SK-N-MC (cell line): ENCODE data around the gene ATG12.

Source experiments
- DNase-seq: peaks from one replicate; pipeline ENCODE4 v3.0.0-alpha.2; 2011; ENCODE audit warnings: low read depth, low spot score
- H3K27ac ChIP-seq: fragments of 200-600 bp; sonication (generic); 2 replicates; pipeline ENCODE4 v1.5.1; 2016; ENCODE audit warnings: mixed run types
- H3K36me3 ChIP-seq: fragments of 200-600 bp; sonication (generic); 2 replicates; pipeline ENCODE4 v1.6.1; 2017; ENCODE audit warnings: antibody characterized with exemption, low read length, mixed read lengths; ENCODE audit not compliant: insufficient read depth
- H3K4me3 ChIP-seq: fragments of 200-600 bp; sonication (generic); 2 replicates; pipeline ENCODE4 v1.5.1; 2016
- H3K9ac ChIP-seq: fragments of 200-600 bp; sonication (generic); 2 replicates; pipeline ENCODE4 v1.8.0; 2017; ENCODE audit warnings: mixed run types, mixed read lengths; ENCODE audit not compliant: insufficient read length
- H3K9me3 ChIP-seq: fragments of 200-600 bp; sonication (generic); 2 replicates; pipeline ENCODE4 v1.6.1; 2017; ENCODE audit warnings: low read depth, mild to moderate bottlenecking, antibody characterized with exemption, low read length, moderate library complexity, mixed read lengths
- EZH2 ChIP-seq: fragments of 200-600 bp; sonication (generic); IDR thresholded peaks from one replicate; pipeline ENCODE4 v1.6.1; 2017; ENCODE audit warnings: antibody characterized with exemption
- FOXP2 ChIP-seq: optimal IDR thresholded peaks from 2 replicates; pipeline ENCODE3; 2011; ENCODE audit warnings: mild to moderate bottlenecking, moderate library complexity; ENCODE audit not compliant: insufficient read depth; ENCODE audit errors: extremely low read length, control extremely low read depth
- POLR2AphosphoS5 ChIP-seq: IDR thresholded peaks from 2 replicates; pipeline ENCODE4 v1.6.1; 2012; ENCODE audit warnings: mild to moderate bottlenecking, low read depth, low read length, borderline replicate concordance

Gene ATG12

GRCh38 chr5:115787426-115787825 is 53.9 kb downstream of the ATG12 start:
- TF ChIP-seq POLR2AphosphoS5, result no peak
- DNase-seq, result no peak
- no peaks in the 10 kb centered on the region for H3K36me3 ChIP-seq

DNA sequence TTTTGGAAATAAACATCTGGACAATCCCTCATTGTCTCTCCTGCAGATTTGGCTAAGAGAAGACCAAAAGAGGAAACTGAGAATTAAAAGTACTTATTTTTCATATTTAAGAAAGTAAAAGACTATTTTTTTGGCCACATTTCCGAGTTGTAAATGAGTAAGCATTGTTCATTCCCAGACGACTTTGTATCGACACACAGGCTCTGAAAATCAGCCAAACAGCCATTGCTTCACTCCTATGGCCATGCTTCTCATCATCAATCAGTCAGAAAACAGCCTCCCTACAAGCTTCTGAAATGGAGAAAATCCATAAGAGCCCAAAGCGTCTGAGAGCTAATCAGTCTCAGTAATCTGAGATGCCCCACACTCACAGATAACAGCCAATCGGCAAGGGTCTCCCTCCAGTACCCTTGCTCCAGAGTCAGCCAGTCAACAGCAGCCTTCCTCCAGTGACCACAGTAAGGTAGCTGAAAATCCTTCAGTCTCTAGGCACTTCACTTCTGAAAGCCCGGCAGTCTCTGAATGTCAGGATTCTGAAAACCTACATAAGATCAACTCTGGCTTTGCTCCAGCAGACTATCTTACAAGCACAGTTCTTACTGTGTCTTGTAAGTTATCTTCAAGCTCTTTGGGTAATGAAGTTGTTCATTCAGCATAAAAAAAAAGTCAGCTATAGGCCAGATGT is 55.8 kb downstream of the ATG12 start:
- H3K4me3 ChIP-seq, result no peak overlapping the region
- no peak for DNase-seq
- H3K9me3 ChIP-seq, result no peaks in the 10 kb centered on the region
- TF ChIP-seq EZH2 (no peak), FOXP2 (no peak), POLR2AphosphoS5 (no peak)
- no peak overlapping the region for H3K9ac ChIP-seq
- no peaks in the 10 kb centered on the region for H3K36me3 ChIP-seq
- no peak overlapping the region for H3K27ac ChIP-seq

More at GRCh38 chr5:115787426-115787825, 53.9 kb downstream of the ATG12 start:
- Histone ChIP-seq H3K27ac (no peak overlapping the region), H3K4me3 (no peak overlapping the region), H3K9ac (no peak overlapping the region), H3K9me3 (no peaks in the 10 kb centered on the region)

DNA sequence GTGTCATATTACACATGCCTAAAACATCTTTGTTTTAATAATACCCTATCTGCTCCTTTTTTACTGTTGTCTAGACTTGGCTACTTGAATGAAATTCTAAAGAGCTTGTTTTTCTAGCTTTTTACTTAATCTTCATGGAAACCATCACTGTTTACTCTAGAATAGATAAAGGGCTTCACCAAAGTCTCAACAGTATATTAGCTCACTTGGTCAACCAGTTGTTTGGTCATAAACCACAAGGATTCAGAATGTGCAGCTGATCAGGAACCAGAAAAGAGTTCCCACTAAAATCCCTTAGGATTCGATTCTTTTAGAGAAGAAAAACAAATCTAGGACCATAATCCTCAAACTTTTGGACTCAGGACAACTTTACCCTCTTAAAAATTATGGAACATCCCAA is 62.9 kb downstream of the ATG12 start:
- no peak overlapping the region for H3K27ac ChIP-seq
- DNase-seq, result no peak
- no peak for TF ChIP-seq EZH2
- TF ChIP-seq POLR2AphosphoS5, result no peak
- no peak for TF ChIP-seq FOXP2
- no peak overlapping the region for H3K9ac ChIP-seq
- H3K9me3 ChIP-seq, result no peaks in the 10 kb centered on the region
- no peaks in the 10 kb centered on the region for H3K36me3 ChIP-seq
- H3K4me3 ChIP-seq, result no peak overlapping the region
